WERI-Rb-1 (cell line): ENCODE results near the gene MOCS3.

Experiments
- DNase-seq: peaks from one replicate; pipeline ENCODE4 v3.0.0-alpha.2; 2020
- H3K27ac ChIP-seq: fragments of 250-450 bp; sonication (Bioruptor Pico); 2 replicates; pipeline ENCODE4 v1.5.1; 2020; ENCODE audit warnings: mild to moderate bottlenecking, moderate library complexity
- H3K27me3 ChIP-seq: fragments of 250-450 bp; sonication (Bioruptor Pico); 2 replicates; pipeline ENCODE4 v1.5.1; 2021; ENCODE audit warnings: mild to moderate bottlenecking, low read depth, moderate library complexity; ENCODE audit not compliant: insufficient read depth, severe bottlenecking
- H3K36me3 ChIP-seq: fragments of 250-450 bp; sonication (Bioruptor Pico); 2 replicates; pipeline ENCODE4 v1.5.1; 2020; ENCODE audit warnings: mild to moderate bottlenecking, moderate library complexity
- H3K4me3 ChIP-seq: 2 replicates; pipeline ENCODE4 v1.5.1; 2011; ENCODE audit warnings: low read depth, mild to moderate bottlenecking, control low read depth, low read length
- H3K9me3 ChIP-seq: fragments of 250-450 bp; sonication (Bioruptor Pico); 2 replicates; pipeline ENCODE4 v1.5.1; 2021; ENCODE audit warnings: mild to moderate bottlenecking, moderate library complexity; ENCODE audit not compliant: severe bottlenecking
- CTCF ChIP-seq: IDR thresholded peaks from 2 replicates; pipeline ENCODE4 v1.5.1; 2011; ENCODE audit warnings: low read depth, mild to moderate bottlenecking, control low read depth, inconsistent platforms, low read length

Gene MOCS3

GRCh38 chr20:51005214-51005613 lies 46.6 kb downstream of the MOCS3 start:
- Histone ChIP-seq H3K27ac (no peak overlapping the region), H3K4me3 (no peak overlapping the region), H3K9me3 (no peaks in the 10 kb centered on the region), H3K27me3 (peaks cover 95% of the 10 kb centered on the region), H3K36me3 (no peaks in the 10 kb centered on the region)
- no peak for TF ChIP-seq CTCF
- no peak for DNase-seq

- no peak for TF ChIP-seq CTCF
- Histone ChIP-seq H3K36me3 (no peaks in the 10 kb centered on the region), H3K9me3 (no peaks in the 10 kb centered on the region), H3K4me3 (no peak overlapping the region), H3K27me3 (peaks cover 97% of the 10 kb centered on the region), H3K27ac (no peak overlapping the region)
- no peak for DNase-seq
Measured at GRCh38 chr20:51008718-51009117, 50.1 kb downstream of the MOCS3 start.

GRCh38 chr20:51009303-51010042 lies 50.9 kb downstream of the MOCS3 start:
- no peak for DNase-seq
- H3K27ac ChIP-seq: no peak overlapping the region
- TF ChIP-seq CTCF: no peak
- peaks cover 97% of the 10 kb centered on the region for H3K27me3 ChIP-seq
- H3K9me3 ChIP-seq: no peaks in the 10 kb centered on the region
- no peaks in the 10 kb centered on the region for H3K36me3 ChIP-seq
- H3K4me3 ChIP-seq: no peak overlapping the region

- DNase-seq: no peak
- H3K27me3 ChIP-seq: peaks cover 97% of the 10 kb centered on the region
- H3K9me3 ChIP-seq: no peaks in the 10 kb centered on the region
- no peak for TF ChIP-seq CTCF
- H3K27ac ChIP-seq: no peak overlapping the region
- H3K4me3 ChIP-seq: no peak overlapping the region
- no peaks in the 10 kb centered on the region for H3K36me3 ChIP-seq
Measured at GRCh38 chr20:51010043-51010365, 51.4 kb downstream of the MOCS3 start.

GRCh38 chr20:51010932-51011331 lies 52.3 kb downstream of the MOCS3 start:
- Histone ChIP-seq H3K4me3 (no peak overlapping the region), H3K27ac (no peak overlapping the region), H3K27me3 (peaks cover 98% of the 10 kb centered on the region), H3K9me3 (no peaks in the 10 kb centered on the region), H3K36me3 (no peaks in the 10 kb centered on the region)
- TF ChIP-seq CTCF: no peak
- DNase-seq: no peak

- Histone ChIP-seq H3K27me3 (peaks cover 96% of the 10 kb centered on the region), H3K4me3 (no peak overlapping the region), H3K27ac (no peak overlapping the region), H3K36me3 (no peaks in the 10 kb centered on the region), H3K9me3 (no peaks in the 10 kb centered on the region)
- TF ChIP-seq CTCF: no peak
- DNase-seq: no peak
Measured at GRCh38 chr20:51011479-51011878, 52.9 kb downstream of the MOCS3 start.
